Small intestine (tissue), 7 donors: ENCODE measurements around the gene APC. TPM values are rescaled to one million over a fixed set of nuclear protein-coding genes. Genes with fewer than 3 reads are reported as not detected.

Experiments
- DNase-seq, 2 donors: peaks; one replicate each; pipeline versions ENCODE4 v3.0.0 to v3.0.0-alpha.2; 2013
- FAIRE-seq: peaks from 2 replicates; lab custom pipeline; 2012; peaks lifted over from hg19 to GRCh38; lab: Jason Lieb, UNC
- H3K27ac ChIP-seq, 3 donors: one replicate each; pipeline ENCODE4 v1.5.1; 2013; ENCODE audit warnings: low read length in 2 of 3, mild to moderate bottlenecking in 2 of 3, control low read depth in 1 of 3, inconsistent platforms in 1 of 3, low read depth in 1 of 3, moderate library complexity in 1 of 3
- H3K27me3 ChIP-seq, 3 donors: one replicate each; pipeline ENCODE4 v1.6.1; 2013; ENCODE audit warnings: low read length in 3 of 3, inconsistent platforms in 1 of 3; ENCODE audit not compliant: control insufficient read depth in 3 of 3, insufficient read depth in 3 of 3
- H3K36me3 ChIP-seq, 3 donors: one replicate each; pipeline ENCODE4 v1.6.1; 2013; ENCODE audit warnings: low read length in 3 of 3, inconsistent platforms in 1 of 3, low read depth in 1 of 3, mild to moderate bottlenecking in 1 of 3, moderate library complexity in 1 of 3; ENCODE audit not compliant: control insufficient read depth in 3 of 3, insufficient read depth in 2 of 3
- H3K4me1 ChIP-seq, 3 donors: one replicate each; pipeline ENCODE4 v1.6.1; 2013; ENCODE audit warnings: low read length in 2 of 3, inconsistent platforms in 1 of 3, low read depth in 1 of 3, mild to moderate bottlenecking in 1 of 3, moderate library complexity in 1 of 3; ENCODE audit not compliant: control insufficient read depth in 3 of 3, insufficient read depth in 2 of 3
- H3K4me3 ChIP-seq, 3 donors: one replicate each; pipeline ENCODE4 v1.5.1; 2013; ENCODE audit warnings: low read length in 3 of 3, control low read depth in 1 of 3, inconsistent platforms in 1 of 3, low read depth in 1 of 3, mild to moderate bottlenecking in 1 of 3, moderate library complexity in 1 of 3
- H3K9me3 ChIP-seq, 2 donors: one replicate each; pipeline ENCODE4 v1.6.1; 2013; ENCODE audit warnings: low read depth in 1 of 2, low read length in 1 of 2; ENCODE audit not compliant: control insufficient read depth in 2 of 2, insufficient read depth in 1 of 2
- WGBS, 3 donors: extraction: QIAGEN DNeasy Blood & Tissue Kit; methylation state at CpG; one replicate each; pipeline ENCODE4 v1.1.7; 2013; 5-methylcytosine and 5-hydroxymethylcytosine counted together
- polyA plus RNA-seq, 4 donors: library from polyadenylated mRNA; stranded (reverse) in 3 of 4; unstranded in 1 of 4; fragments of 200-250 nt in 3 of 4; fragments of 120-200 nt in 1 of 4; gene quantifications; one replicate each; pipeline versions ENCODE4 v1.2.1 to v1.2.3, GENCODE V29; 2013
- donor health status: healthy with polysubstance abuse.
- donor health status: control.
- donor health status: control.
- donor health status: Bipolar disorder and iron deficiency.
- donor health status: healthy.

APC gene
- polyA plus RNA-seq, 4 donors, result 8.0 to 31.3 (median 16.8) TPM

DNA sequence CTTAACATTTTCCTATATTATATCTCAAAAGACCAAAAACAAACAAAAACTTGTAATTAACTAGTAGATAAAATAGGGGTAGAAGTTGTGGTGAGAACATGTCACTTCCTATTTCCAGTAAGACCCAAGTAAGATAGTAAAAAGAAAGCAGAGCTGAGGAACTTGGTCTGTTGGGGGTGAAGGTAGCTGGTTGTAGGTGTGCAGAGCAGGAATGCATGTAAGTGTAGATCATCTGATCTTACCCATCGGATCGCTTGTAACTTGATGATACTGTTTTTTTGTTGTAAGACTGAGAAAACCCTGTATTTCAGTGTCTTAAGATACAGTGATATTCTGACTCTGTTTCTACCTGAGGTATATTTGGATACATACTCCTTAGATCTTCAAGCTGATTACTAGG is 129.1 kb downstream of the APC start:
- no peak for DNase-seq

DNA sequence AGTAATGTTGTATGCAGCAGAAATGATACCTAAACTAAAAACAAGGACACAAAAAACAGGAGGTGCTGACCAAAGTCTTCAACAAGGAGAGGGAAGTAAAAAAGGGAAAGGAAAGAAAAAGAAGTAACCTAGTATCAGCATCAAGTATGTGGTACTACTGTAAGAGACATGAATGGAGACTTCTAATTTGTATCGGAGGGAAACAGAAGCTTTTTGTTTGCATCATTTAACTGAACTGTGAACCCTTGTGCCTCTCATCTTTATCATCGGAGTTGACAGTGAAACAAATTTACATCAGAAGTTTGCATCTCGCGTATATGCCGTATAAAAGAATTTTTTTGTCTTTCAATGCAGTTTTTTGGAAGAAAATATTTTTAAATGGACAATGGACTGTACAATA is 129.7 kb downstream of the APC start:
- no peaks in the 10 kb centered on the region for H3K27me3 ChIP-seq
- H3K4me3 ChIP-seq, result no peak overlapping the region
- H3K27ac ChIP-seq, result no peak overlapping the region
- WGBS, 3 donors, result 92 to 97% (median 94%) methylated on average over 5 of the region's 5 CpGs
- peaks cover 3 to 34% (median 4%) of the 10 kb centered on the region in 3 donors for H3K36me3 ChIP-seq
- DNase-seq (no peak), FAIRE-seq (no peak)
- H3K4me1 ChIP-seq, result peaks cover 1 to 7% (median 2%) of the 10 kb centered on the region in 3 donors
- no peaks in the 10 kb centered on the region for H3K9me3 ChIP-seq

More for the DNA sequence above, 129.1 kb downstream of the APC start:
- Histone ChIP-seq H3K9me3 (no peaks in the 10 kb centered on the region), H3K4me3 (no peak overlapping the region), H3K36me3 (peaks cover 3 to 34% (median 4%) of the 10 kb centered on the region in 3 donors), H3K27ac (no peak overlapping the region), H3K4me1 (peaks cover 3 to 11% (median 5%) of the 10 kb centered on the region in 3 donors), H3K27me3 (no peaks in the 10 kb centered on the region)
- FAIRE-seq, result no peak
- WGBS, 3 donors, result 85 to 93% (median 89%) methylated on average over 2 of the region's 2 CpGs

DNA sequence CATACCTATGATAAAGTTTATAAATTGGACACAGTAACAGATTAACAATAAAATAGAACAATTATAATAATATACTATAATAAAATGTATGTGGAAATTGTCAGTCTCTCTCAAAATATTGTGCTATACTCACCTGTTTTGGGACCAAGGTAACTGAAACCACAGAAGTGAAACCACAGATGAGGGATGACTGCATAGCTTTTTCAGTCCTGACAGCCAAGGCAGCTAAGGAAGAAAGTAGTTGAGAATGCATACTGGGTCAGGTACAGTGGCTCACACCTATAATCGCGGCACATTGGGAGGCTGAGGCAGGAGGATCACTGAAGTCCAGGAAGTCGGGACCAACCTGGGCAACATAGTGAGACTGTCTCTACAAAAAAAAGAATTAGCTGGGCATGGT is 132.3 kb downstream of the APC start:
- DNase-seq (peak in 1 of 2 donors; percentile 11), FAIRE-seq (no peak)
- Histone ChIP-seq H3K27ac (no peak overlapping the region), H3K4me1 (no peaks in the 10 kb centered on the region), H3K27me3 (no peaks in the 10 kb centered on the region), H3K4me3 (no peak overlapping the region), H3K36me3 (peaks cover 3 to 28% (median 4%) of the 10 kb centered on the region in 3 donors), H3K9me3 (no peaks in the 10 kb centered on the region)
- 92 to 100% (median 100%) methylated on average over 3 of the region's 3 CpGs for WGBS, 3 donors

DNA sequence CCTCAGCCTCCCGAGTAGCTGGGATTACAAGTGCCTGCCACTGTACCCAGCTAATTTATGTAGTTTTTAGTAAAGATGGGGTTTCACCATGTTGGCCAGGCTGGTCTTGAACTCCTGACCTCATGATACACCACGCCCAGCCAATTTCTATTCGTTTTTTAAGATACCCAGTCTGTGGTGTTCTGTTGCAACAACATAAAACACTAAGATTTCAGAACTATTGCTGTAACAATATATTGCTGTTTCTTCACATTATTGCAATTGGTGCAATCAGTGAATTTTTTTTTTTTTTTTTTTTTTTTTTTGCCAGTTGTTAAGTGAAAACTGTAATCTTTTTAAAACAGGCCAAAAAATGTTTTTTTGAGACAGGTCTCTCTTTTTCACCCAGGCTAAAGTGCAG is 133.3 kb downstream of the APC start:
- Histone ChIP-seq H3K9me3 (no peaks in the 10 kb centered on the region), H3K4me1 (no peaks in the 10 kb centered on the region), H3K36me3 (peaks cover 5 to 31% (median 9%) of the 10 kb centered on the region in 3 donors), H3K27ac (no peak overlapping the region), H3K4me3 (no peak overlapping the region), H3K27me3 (no peaks in the 10 kb centered on the region)
- WGBS, 3 donors, result 61 to 70% (median 68%) methylated on average over 3 of the region's 3 CpGs
- DNase-seq (no peak), FAIRE-seq (no peak)

DNA sequence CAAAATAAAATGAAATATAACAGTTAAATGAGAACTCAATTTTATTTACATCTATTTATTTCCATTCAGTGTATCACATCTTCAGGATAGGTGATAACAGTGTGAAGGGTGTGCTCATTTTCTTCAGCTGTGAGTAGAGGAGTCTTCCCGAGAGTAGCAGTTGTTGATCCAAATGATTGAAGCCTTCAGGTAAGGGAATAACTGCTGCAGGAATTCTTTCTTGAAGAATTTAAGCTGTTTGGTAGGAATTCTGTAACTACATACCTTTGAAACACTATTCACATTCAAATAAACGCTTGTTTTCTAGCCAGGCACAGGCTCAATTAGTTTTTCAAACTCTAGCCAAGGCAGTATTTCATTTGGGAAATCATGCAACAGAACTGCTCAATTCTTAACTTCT is 138.7 kb downstream of the APC start:
- peaks cover 8 to 16% (median 11%) of the 10 kb centered on the region in 3 donors for H3K36me3 ChIP-seq
- H3K4me3 ChIP-seq, result no peak overlapping the region
- DNase-seq (no peak), FAIRE-seq (no peak)
- no peak overlapping the region for H3K27ac ChIP-seq
- 77 to 81% (median 80%) methylated on average over 2 of the region's 2 CpGs for WGBS, 3 donors
- no peaks in the 10 kb centered on the region for H3K27me3 ChIP-seq
- H3K4me1 ChIP-seq, result no peaks in the 10 kb centered on the region
- H3K9me3 ChIP-seq, result no peaks in the 10 kb centered on the region

DNA sequence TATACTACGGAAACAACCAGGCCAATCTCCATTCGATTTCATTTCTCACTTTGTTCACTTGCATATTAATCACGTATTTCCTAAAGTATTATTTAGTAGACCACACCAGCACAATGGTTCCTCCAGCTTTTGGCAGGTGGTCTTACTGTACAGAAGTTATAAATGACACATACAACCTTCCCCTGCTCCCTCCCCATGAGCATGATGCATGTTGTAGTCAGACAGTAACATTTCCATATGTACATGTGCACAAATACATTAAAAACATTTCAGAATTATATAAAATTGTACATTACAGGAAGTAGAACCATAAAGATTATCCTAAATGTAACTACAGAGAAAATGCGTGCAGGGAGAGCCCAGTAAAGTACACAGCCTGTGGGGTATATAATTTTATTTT is 140.4 kb downstream of the APC start:
- peaks cover 13 to 20% (median 13%) of the 10 kb centered on the region in 3 donors for H3K36me3 ChIP-seq
- H3K9me3 ChIP-seq, result no peaks in the 10 kb centered on the region
- DNase-seq (no peak), FAIRE-seq (no peak)
- no peak overlapping the region for H3K27ac ChIP-seq
- no peaks in the 10 kb centered on the region for H3K27me3 ChIP-seq
- no peak overlapping the region for H3K4me3 ChIP-seq
- H3K4me1 ChIP-seq, result no peaks in the 10 kb centered on the region
- 66 to 93% (median 75%) methylated on average over 4 of the region's 4 CpGs for WGBS, 3 donors

DNA sequence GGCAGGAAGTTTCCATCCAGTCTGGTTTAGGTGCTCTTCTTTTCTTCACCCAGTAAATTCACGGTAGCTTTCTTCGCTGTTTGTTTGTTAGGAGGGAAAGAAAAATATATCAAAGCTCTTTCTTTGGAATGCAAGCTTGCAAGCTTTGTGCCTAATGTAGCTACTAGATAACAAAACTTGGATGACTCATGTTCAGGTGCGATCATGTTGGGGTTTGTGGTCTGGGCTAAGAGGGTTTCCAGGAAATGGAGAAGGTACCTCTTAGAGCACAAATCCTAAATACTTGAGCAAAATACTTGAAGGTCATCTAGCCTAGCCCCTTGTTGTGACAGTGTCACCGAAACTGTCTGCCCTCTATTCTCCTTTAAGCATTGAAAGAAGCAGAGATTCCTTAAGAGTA is 141.1 kb downstream of the APC start:
- 61 to 69% (median 64%) methylated on average over 4 of the region's 4 CpGs for WGBS, 3 donors
- Histone ChIP-seq H3K36me3 (peaks cover 13 to 20% (median 16%) of the 10 kb centered on the region in 3 donors), H3K9me3 (no peaks in the 10 kb centered on the region), H3K4me3 (no peak overlapping the region), H3K27ac (peak overlapping the region in 1 of 3 donors; percentile 27), H3K27me3 (no peaks in the 10 kb centered on the region), H3K4me1 (no peaks in the 10 kb centered on the region)
- DNase-seq (peak in 1 of 2 donors; percentile 49), FAIRE-seq (no peak)

DNA sequence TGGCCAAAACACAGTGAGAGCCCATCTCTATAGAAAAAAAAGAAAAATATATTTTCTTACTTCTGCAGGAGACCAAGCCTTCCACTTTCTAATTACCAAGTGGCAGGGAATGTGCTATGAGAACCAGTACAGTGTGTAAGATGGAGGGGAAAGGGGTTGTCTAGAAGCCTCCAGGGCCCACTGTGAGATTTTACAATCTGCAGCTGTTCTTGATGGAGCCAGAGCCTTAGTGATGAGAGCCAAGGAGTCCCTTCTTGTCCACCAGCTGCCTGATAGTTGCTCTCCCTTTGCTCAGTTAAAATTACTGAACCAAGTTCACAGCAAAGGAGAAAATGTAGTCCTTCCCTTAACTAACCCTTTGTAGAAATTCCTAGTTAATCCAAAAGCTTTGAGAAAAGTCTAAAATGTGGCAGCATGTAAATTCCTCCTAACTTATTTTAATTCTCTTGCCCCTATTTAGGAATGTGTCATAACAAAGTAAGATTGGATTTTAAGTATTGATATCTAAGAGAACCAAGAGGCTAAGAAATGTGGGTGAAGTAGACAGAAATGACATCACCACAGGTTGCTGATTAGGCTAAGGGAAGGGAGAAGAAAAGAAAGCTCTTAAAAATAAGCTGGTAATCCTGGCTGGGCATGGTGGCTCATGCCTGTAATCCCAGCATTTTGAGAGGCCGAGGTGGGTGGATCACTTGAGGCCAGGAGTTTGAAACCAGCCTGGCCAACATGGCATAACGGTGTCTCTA is 142.7 kb downstream of the APC start:
- Histone ChIP-seq H3K9me3 (no peaks in the 10 kb centered on the region), H3K4me3 (no peak overlapping the region), H3K27ac (no peak overlapping the region), H3K27me3 (no peaks in the 10 kb centered on the region), H3K4me1 (no peaks in the 10 kb centered on the region), H3K36me3 (peaks cover 17 to 29% (median 19%) of the 10 kb centered on the region in 3 donors)
- no peak for DNase-seq
- 82 to 92% (median 87%) methylated on average over 2 of the region's 2 CpGs for WGBS, 3 donors
- no peak for FAIRE-seq
